ENCODE results near the gene DHFR2.

The DHFR2 gene

GRCh38 chr3:94064243-94064860 is 1.6 kb upstream of the DHFR2 start:
- no peak overlapping the region for H3K56ac ChIP-seq (ENCODE audit: low read length)
- H3K4me1 ChIP-seq (ENCODE audit: control insufficient read depth, low read depth, low read length) = peaks cover 4% of the 10 kb centered on the region
- H3K27me3 ChIP-seq (ENCODE audit: insufficient read depth, low read length, poor library complexity) = no peaks in the 10 kb centered on the region
- H2BK120ac ChIP-seq (ENCODE audit: low read depth, low read length) = no peak overlapping the region
- no peak overlapping the region for H4K5ac ChIP-seq (ENCODE audit: low read length)
- no peak overlapping the region for H2BK15ac ChIP-seq (replicated peaks; ENCODE audit: low read depth)
- no peak overlapping the region for H2AK5ac ChIP-seq (ENCODE audit: low read length)
- no peaks in the 10 kb centered on the region for H3K79me2 ChIP-seq (ENCODE audit: control insufficient read depth, insufficient read depth, low read length)
- H3K79me1 ChIP-seq (ENCODE audit: low read length) = peaks cover 2% of the 10 kb centered on the region
- H4K8ac ChIP-seq (ENCODE audit: low read depth, low read length) = no peak overlapping the region
- no peak overlapping the region for H3K9ac ChIP-seq (ENCODE audit: low read length)
- H3K36me3 ChIP-seq (ENCODE audit: control insufficient read depth, insufficient read depth, low read length) = no peaks in the 10 kb centered on the region
- no peak overlapping the region for H3K4ac ChIP-seq (ENCODE audit: low read depth, low read length)
- no peak overlapping the region for H2BK5ac ChIP-seq (ENCODE audit: low read length)
- no peak overlapping the region for H3K27ac ChIP-seq (ENCODE audit: low read depth, low read length)
- H3K4me2 ChIP-seq (ENCODE audit: low read length) = no peak overlapping the region
- no peak overlapping the region for H3K18ac ChIP-seq (ENCODE audit: low read length)
- DNase-seq = no peak
- no peak overlapping the region for H3K23ac ChIP-seq (ENCODE audit: low read length)
- WGBS (ENCODE audit: extremely low coverage, insufficient coverage, low lambda C conversion rate) = no CpG with 5 or more reads among the region's 6 CpGs
- H3K4me3 ChIP-seq (ENCODE audit: low read length) = no peak overlapping the region

- Histone ChIP-seq H2BK120ac (ENCODE audit: low read depth, low read length) (peak overlapping the region; percentile 38), H2BK15ac (replicated peaks; ENCODE audit: low read depth) (no peak overlapping the region), H3K27ac (ENCODE audit: low read depth, low read length) (peak overlapping the region; percentile 92), H3K79me1 (ENCODE audit: low read length) (peaks cover 2% of the 10 kb centered on the region), H4K8ac (ENCODE audit: low read depth, low read length) (no peak overlapping the region), H3K4me1 (ENCODE audit: control insufficient read depth, low read depth, low read length) (peaks cover 4% of the 10 kb centered on the region), H3K27me3 (ENCODE audit: insufficient read depth, low read length, poor library complexity) (no peaks in the 10 kb centered on the region), H2AK5ac (ENCODE audit: low read length) (no peak overlapping the region), H4K5ac (ENCODE audit: low read length) (no peak overlapping the region), H2BK5ac (ENCODE audit: low read length) (no peak overlapping the region), H3K36me3 (ENCODE audit: control insufficient read depth, insufficient read depth, low read length) (no peaks in the 10 kb centered on the region), H3K79me2 (ENCODE audit: control insufficient read depth, insufficient read depth, low read length) (no peaks in the 10 kb centered on the region), H3K56ac (ENCODE audit: low read length) (peak overlapping the region; percentile 86), H3K18ac (ENCODE audit: low read length) (peak overlapping the region; percentile 76), H3K23ac (ENCODE audit: low read length) (no peak overlapping the region), H3K4me3 (ENCODE audit: low read length) (peak overlapping the region; percentile 71), H3K4me2 (ENCODE audit: low read length) (peak overlapping the region; percentile 89), H3K4ac (ENCODE audit: low read depth, low read length) (peak overlapping the region; percentile 87), H3K9ac (ENCODE audit: low read length) (peak overlapping the region; percentile 82)
- no peak for DNase-seq
- no CpG with 5 or more reads among the region's 17 CpGs for WGBS (ENCODE audit: extremely low coverage, insufficient coverage, low lambda C conversion rate)
Observed at GRCh38 chr3:94063496-94064119, 892 bp upstream of the DHFR2 start.

GRCh38 chr3:94061297-94061696 is 1.4 kb downstream of the DHFR2 start:
- Histone ChIP-seq H3K36me3 (ENCODE audit: control insufficient read depth, insufficient read depth, low read length) (no peaks in the 10 kb centered on the region), H3K79me2 (ENCODE audit: control insufficient read depth, insufficient read depth, low read length) (no peaks in the 10 kb centered on the region), H2BK5ac (ENCODE audit: low read length) (no peak overlapping the region), H3K18ac (ENCODE audit: low read length) (no peak overlapping the region), H2BK15ac (replicated peaks; ENCODE audit: low read depth) (no peak overlapping the region), H4K5ac (ENCODE audit: low read length) (no peak overlapping the region), H2BK120ac (ENCODE audit: low read depth, low read length) (no peak overlapping the region), H3K23ac (ENCODE audit: low read length) (no peak overlapping the region), H3K4ac (ENCODE audit: low read depth, low read length) (no peak overlapping the region), H3K56ac (ENCODE audit: low read length) (no peak overlapping the region), H3K4me1 (ENCODE audit: control insufficient read depth, low read depth, low read length) (peaks cover 4% of the 10 kb centered on the region), H4K8ac (ENCODE audit: low read depth, low read length) (no peak overlapping the region), H3K27ac (ENCODE audit: low read depth, low read length) (no peak overlapping the region), H3K27me3 (ENCODE audit: insufficient read depth, low read length, poor library complexity) (no peaks in the 10 kb centered on the region), H3K79me1 (ENCODE audit: low read length) (no peaks in the 10 kb centered on the region), H3K9ac (ENCODE audit: low read length) (no peak overlapping the region), H3K4me2 (ENCODE audit: low read length) (no peak overlapping the region), H2AK5ac (ENCODE audit: low read length) (no peak overlapping the region), H3K4me3 (ENCODE audit: low read length) (no peak overlapping the region)
- DNase-seq = peak; percentile 33
- no CpG with 5 or more reads among the region's 13 CpGs for WGBS (ENCODE audit: extremely low coverage, insufficient coverage, low lambda C conversion rate)

GRCh38 chr3:94050546-94050945 is 12.2 kb downstream of the DHFR2 start:
- H3K36me3 ChIP-seq (ENCODE audit: control insufficient read depth, insufficient read depth, low read length) = no peaks in the 10 kb centered on the region
- no peak for DNase-seq

GRCh38 chr3:94049267-94049666 is 13.4 kb downstream of the DHFR2 start:
- H3K36me3 ChIP-seq (ENCODE audit: control insufficient read depth, insufficient read depth, low read length) = no peaks in the 10 kb centered on the region
- no peak overlapping the region for H3K56ac ChIP-seq (ENCODE audit: low read length)
- H3K23ac ChIP-seq (ENCODE audit: low read length) = no peak overlapping the region
- no peak overlapping the region for H2AK5ac ChIP-seq (ENCODE audit: low read length)
- H3K4me1 ChIP-seq (ENCODE audit: control insufficient read depth, low read depth, low read length) = no peaks in the 10 kb centered on the region
- WGBS (ENCODE audit: extremely low coverage, insufficient coverage, low lambda C conversion rate) = no CpG with 5 or more reads among the region's 2 CpGs
- H3K27me3 ChIP-seq (ENCODE audit: insufficient read depth, low read length, poor library complexity) = no peaks in the 10 kb centered on the region
- H3K4ac ChIP-seq (ENCODE audit: low read depth, low read length) = no peak overlapping the region
- no peak overlapping the region for H3K4me3 ChIP-seq (ENCODE audit: low read length)
- no peak overlapping the region for H2BK15ac ChIP-seq (replicated peaks; ENCODE audit: low read depth)
- H3K79me1 ChIP-seq (ENCODE audit: low read length) = no peaks in the 10 kb centered on the region
- H4K5ac ChIP-seq (ENCODE audit: low read length) = no peak overlapping the region
- H3K27ac ChIP-seq (ENCODE audit: low read depth, low read length) = no peak overlapping the region
- no peak overlapping the region for H2BK120ac ChIP-seq (ENCODE audit: low read depth, low read length)
- no peak overlapping the region for H4K8ac ChIP-seq (ENCODE audit: low read depth, low read length)
- H2BK5ac ChIP-seq (ENCODE audit: low read length) = no peak overlapping the region
- no peaks in the 10 kb centered on the region for H3K79me2 ChIP-seq (ENCODE audit: control insufficient read depth, insufficient read depth, low read length)
- no peak overlapping the region for H3K4me2 ChIP-seq (ENCODE audit: low read length)
- H3K9ac ChIP-seq (ENCODE audit: low read length) = no peak overlapping the region
- H3K18ac ChIP-seq (ENCODE audit: low read length) = no peak overlapping the region
- no peak for DNase-seq

More at GRCh38 chr3:94050546-94050945, 12.2 kb downstream of the DHFR2 start:
- Histone ChIP-seq H2AK5ac (ENCODE audit: low read length) (no peak overlapping the region), H3K4me1 (ENCODE audit: control insufficient read depth, low read depth, low read length) (no peaks in the 10 kb centered on the region), H3K18ac (ENCODE audit: low read length) (no peak overlapping the region), H3K23ac (ENCODE audit: low read length) (no peak overlapping the region), H2BK5ac (ENCODE audit: low read length) (no peak overlapping the region), H3K79me1 (ENCODE audit: low read length) (no peaks in the 10 kb centered on the region), H4K8ac (ENCODE audit: low read depth, low read length) (no peak overlapping the region), H3K56ac (ENCODE audit: low read length) (no peak overlapping the region), H3K79me2 (ENCODE audit: control insufficient read depth, insufficient read depth, low read length) (no peaks in the 10 kb centered on the region), H3K4me2 (ENCODE audit: low read length) (no peak overlapping the region), H2BK15ac (replicated peaks; ENCODE audit: low read depth) (no peak overlapping the region), H3K4me3 (ENCODE audit: low read length) (no peak overlapping the region), H3K9ac (ENCODE audit: low read length) (no peak overlapping the region), H2BK120ac (ENCODE audit: low read depth, low read length) (no peak overlapping the region), H3K27me3 (ENCODE audit: insufficient read depth, low read length, poor library complexity) (no peaks in the 10 kb centered on the region), H3K27ac (ENCODE audit: low read depth, low read length) (no peak overlapping the region), H4K5ac (ENCODE audit: low read length) (no peak overlapping the region), H3K4ac (ENCODE audit: low read depth, low read length) (no peak overlapping the region)

GRCh38 chr3:94046533-94046932 is 16.2 kb downstream of the DHFR2 start:
- no peak overlapping the region for H3K4ac ChIP-seq (ENCODE audit: low read depth, low read length)
- no peaks in the 10 kb centered on the region for H3K27me3 ChIP-seq (ENCODE audit: insufficient read depth, low read length, poor library complexity)
- H2BK120ac ChIP-seq (ENCODE audit: low read depth, low read length) = no peak overlapping the region
- no peak overlapping the region for H3K27ac ChIP-seq (ENCODE audit: low read depth, low read length)
- no peak overlapping the region for H3K4me2 ChIP-seq (ENCODE audit: low read length)
- no peak overlapping the region for H4K5ac ChIP-seq (ENCODE audit: low read length)
- H3K56ac ChIP-seq (ENCODE audit: low read length) = no peak overlapping the region
- no peak overlapping the region for H4K8ac ChIP-seq (ENCODE audit: low read depth, low read length)
- no peak for DNase-seq
- H2BK15ac ChIP-seq (replicated peaks; ENCODE audit: low read depth) = no peak overlapping the region
- no peak overlapping the region for H3K18ac ChIP-seq (ENCODE audit: low read length)
- H3K9ac ChIP-seq (ENCODE audit: low read length) = no peak overlapping the region
- no peak overlapping the region for H3K23ac ChIP-seq (ENCODE audit: low read length)
- no peak overlapping the region for H2BK5ac ChIP-seq (ENCODE audit: low read length)
- WGBS (ENCODE audit: extremely low coverage, insufficient coverage, low lambda C conversion rate) = no CpG with 5 or more reads among the region's 2 CpGs
- H3K79me2 ChIP-seq (ENCODE audit: control insufficient read depth, insufficient read depth, low read length) = no peaks in the 10 kb centered on the region
- H3K36me3 ChIP-seq (ENCODE audit: control insufficient read depth, insufficient read depth, low read length) = no peaks in the 10 kb centered on the region
- no peaks in the 10 kb centered on the region for H3K79me1 ChIP-seq (ENCODE audit: low read length)
- no peaks in the 10 kb centered on the region for H3K4me1 ChIP-seq (ENCODE audit: control insufficient read depth, low read depth, low read length)
- no peak overlapping the region for H3K4me3 ChIP-seq (ENCODE audit: low read length)
- H2AK5ac ChIP-seq (ENCODE audit: low read length) = no peak overlapping the region

All from mesendoderm (in vitro differentiated cells).